NT2/D1 (cell line): ENCODE results near the gene SH3PXD2A.

ENCODE experiments used
- DNase-seq: peaks from one replicate; pipeline ENCODE4 v3.0.0-alpha.2; 2011; ENCODE audit warnings: low read depth, low spot score
- H3K27me3 ChIP-seq: 2 replicates; pipeline ENCODE4 v1.6.0; 2011; ENCODE audit warnings: mild to moderate bottlenecking; ENCODE audit not compliant: insufficient read length, insufficient read depth
- H3K36me3 ChIP-seq: 2 replicates; pipeline ENCODE4 v1.6.1; 2011; ENCODE audit warnings: mild to moderate bottlenecking, low read length, mixed read lengths; ENCODE audit not compliant: insufficient read depth, insufficient read length
- H3K4me1 ChIP-seq: 2 replicates; pipeline ENCODE4 v1.5.1; 2011; ENCODE audit not compliant: insufficient read depth, insufficient read length
- H3K4me3 ChIP-seq: 2 replicates; pipeline ENCODE4 v1.5.1; 2011; ENCODE audit warnings: low read depth; ENCODE audit not compliant: insufficient read length
- H3K9ac ChIP-seq: 2 replicates; pipeline ENCODE4 v1.6.0; 2011; ENCODE audit warnings: low read depth; ENCODE audit not compliant: insufficient read length
- H3K9me3 ChIP-seq: 2 replicates; pipeline ENCODE4 v1.5.1; 2011; ENCODE audit warnings: mild to moderate bottlenecking, low read length; ENCODE audit not compliant: insufficient read depth
- SUZ12 ChIP-seq: IDR thresholded peaks from 2 replicates; pipeline ENCODE4 v1.6.1; 2011; ENCODE audit not compliant: insufficient read length, insufficient read depth; ENCODE audit errors: extremely low read depth
- YY1 ChIP-seq: IDR thresholded peaks from 2 replicates; pipeline ENCODE4 v1.6.1; 2011; ENCODE audit not compliant: insufficient read length, insufficient read depth
- ZNF274 ChIP-seq: IDR thresholded peaks from 2 replicates; pipeline ENCODE4 v1.6.1; 2011; ENCODE audit warnings: mild to moderate bottlenecking, low read depth, low read length

Gene SH3PXD2A

GRCh38 chr10:103855424-103855823 is at the start of gene SH3PXD2A:
TSS of gene SH3PXD2A (minus strand) at chr10:103855576. CDS start at chr10:103855266, 310 bp downstream.
- no peak for DNase-seq
- Histone ChIP-seq H3K27me3 (peaks cover 40% of the 10 kb centered on the region), H3K36me3 (peaks cover 4% of the 10 kb centered on the region), H3K9me3 (no peaks in the 10 kb centered on the region), H3K9ac (peak within 1 kb of the TSS; percentile 76), H3K4me3 (peak within 1 kb of the TSS; percentile 63), H3K4me1 (peaks cover 2% of the 10 kb centered on the region)
- no peak for TF ChIP-seq YY1
- no peak for TF ChIP-seq ZNF274
- no peak for TF ChIP-seq SUZ12

- no peaks in the 10 kb centered on the region for H3K4me1 ChIP-seq
- TF ChIP-seq YY1 (no peak), ZNF274 (no peak), SUZ12 (no peak)
- DNase-seq = no peak
- H3K9ac ChIP-seq = no peak overlapping the region
- H3K9me3 ChIP-seq = no peaks in the 10 kb centered on the region
- peaks cover 15% of the 10 kb centered on the region for H3K36me3 ChIP-seq
- H3K27me3 ChIP-seq = no peaks in the 10 kb centered on the region
- H3K4me3 ChIP-seq = no peak overlapping the region
These were observed 45.9 kb upstream of the SH3PXD2A start for GRCh38 chr10:103901299-103901698.

- H3K9me3 ChIP-seq = no peaks in the 10 kb centered on the region
- no peaks in the 10 kb centered on the region for H3K27me3 ChIP-seq
- TF ChIP-seq YY1 (no peak), SUZ12 (no peak), ZNF274 (no peak)
- H3K4me1 ChIP-seq = no peaks in the 10 kb centered on the region
- no peak for DNase-seq
- peaks cover 17% of the 10 kb centered on the region for H3K36me3 ChIP-seq
- H3K4me3 ChIP-seq = no peak overlapping the region
- H3K9ac ChIP-seq = no peak overlapping the region
These were observed 43.9 kb upstream of the SH3PXD2A start for GRCh38 chr10:103899312-103899711.

- no peak for TF ChIP-seq SUZ12
- no peak for TF ChIP-seq YY1
- no peak for TF ChIP-seq ZNF274
- no peaks in the 10 kb centered on the region for H3K4me1 ChIP-seq
- H3K36me3 ChIP-seq = peaks cover 17% of the 10 kb centered on the region
- no peak for DNase-seq
- H3K9me3 ChIP-seq = no peaks in the 10 kb centered on the region
- H3K4me3 ChIP-seq = no peak overlapping the region
- H3K9ac ChIP-seq = no peak overlapping the region
- no peaks in the 10 kb centered on the region for H3K27me3 ChIP-seq
These were observed 41.9 kb upstream of the SH3PXD2A start for GRCh38 chr10:103897241-103897774.

GRCh38 chr10:103896225-103896624 is 40.8 kb upstream of the SH3PXD2A start:
- H3K9me3 ChIP-seq = no peaks in the 10 kb centered on the region
- H3K4me3 ChIP-seq = no peak overlapping the region
- no peak for DNase-seq
- TF ChIP-seq SUZ12 (no peak), ZNF274 (no peak), YY1 (no peak)
- H3K9ac ChIP-seq = no peak overlapping the region
- H3K27me3 ChIP-seq = no peaks in the 10 kb centered on the region
- H3K4me1 ChIP-seq = no peaks in the 10 kb centered on the region
- H3K36me3 ChIP-seq = peaks cover 19% of the 10 kb centered on the region

GRCh38 chr10:103895411-103896186 is 40.2 kb upstream of the SH3PXD2A start:
- Histone ChIP-seq H3K27me3 (no peaks in the 10 kb centered on the region), H3K36me3 (peaks cover 21% of the 10 kb centered on the region), H3K9me3 (no peaks in the 10 kb centered on the region), H3K4me3 (no peak overlapping the region), H3K9ac (no peak overlapping the region), H3K4me1 (no peaks in the 10 kb centered on the region)
- TF ChIP-seq YY1 = no peak
- no peak for TF ChIP-seq SUZ12
- no peak for TF ChIP-seq ZNF274
- no peak for DNase-seq

- no peaks in the 10 kb centered on the region for H3K4me1 ChIP-seq
- no peak overlapping the region for H3K9ac ChIP-seq
- DNase-seq = no peak
These were observed 39.1 kb upstream of the SH3PXD2A start for GRCh38 chr10:103894441-103894864.

More at GRCh38 chr10:103894441-103894864, 39.1 kb upstream of the SH3PXD2A start:
- no peaks in the 10 kb centered on the region for H3K27me3 ChIP-seq
- TF ChIP-seq YY1 (no peak), SUZ12 (no peak), ZNF274 (no peak)
- peaks cover 21% of the 10 kb centered on the region for H3K36me3 ChIP-seq
- H3K9me3 ChIP-seq = no peaks in the 10 kb centered on the region
- no peak overlapping the region for H3K4me3 ChIP-seq
